HG03571 (cell line): ENCODE data around the gene WDR89.
"Not testable (repeated sequence)": the region's sequence is repeated elsewhere in the genome, so short reads cannot be mapped to it uniquely, and the experiment has no call there.

ENCODE experiments used
- ATAC-seq: cut with Tn5 transposase; IDR thresholded peaks from one replicate; pipeline ENCODE4 v1.9.1; 2021; ENCODE audit not compliant: unreplicated experiment

Gene WDR89

GRCh38 chr14:63596998-63597658 is 44.5 kb downstream of the WDR89 start:
- ATAC-seq: no peak

GRCh38 chr14:63594455-63595372 is 47.0 kb downstream of the WDR89 start:
- no peak for ATAC-seq

- not testable (repeated sequence) for ATAC-seq
Measured at GRCh38 chr14:63583046-63583445, 58.6 kb downstream of the WDR89 start.

GRCh38 chr14:63581491-63581890 is 60.2 kb downstream of the WDR89 start:
- no peak for ATAC-seq

- no peak for ATAC-seq
Measured at GRCh38 chr14:63578300-63578699, 63.4 kb downstream of the WDR89 start.

GRCh38 chr14:63573581-63573980 is 68.1 kb downstream of the WDR89 start:
- no peak for ATAC-seq

GRCh38 chr14:63565448-63565847 is 76.2 kb downstream of the WDR89 start:
- ATAC-seq: no peak

GRCh38 chr14:63564318-63564717 is 77.4 kb downstream of the WDR89 start:
- ATAC-seq: no peak

- ATAC-seq: no peak
Measured at GRCh38 chr14:63563370-63564026, 78.2 kb downstream of the WDR89 start.

GRCh38 chr14:63562405-63562804 is 79.3 kb downstream of the WDR89 start:
- ATAC-seq: no peak

- ATAC-seq: no peak
Measured at GRCh38 chr14:63555572-63555971, 86.1 kb downstream of the WDR89 start.

- ATAC-seq: no peak
Measured at GRCh38 chr14:63551332-63551731, 90.3 kb downstream of the WDR89 start.

- ATAC-seq: no peak
Measured at GRCh38 chr14:63547798-63548335, 93.8 kb downstream of the WDR89 start.
